Transverse colon (tissue), 4 donors: ENCODE data around the gene ACSS2.

Experiments used
- CTCF ChIP-seq, 5 experiments: fragments of 200-600 bp in 3 of 5; fragments of 450-650 bp in 2 of 5; sonication (generic) in 3 of 5; IDR thresholded peaks; 1 replicate in 2 of 5; 2 replicates in 3 of 5; pipeline ENCODE4 v1.5.1; 2016 to 2017; ENCODE audit warnings: antibody characterized with exemption in 5 of 5, inconsistent platforms in 3 of 5, mild to moderate bottlenecking in 2 of 5, moderate library complexity in 1 of 5
- POLR2AphosphoS5 ChIP-seq, 3 donors: sonication (generic); formaldehyde crosslinking; IDR thresholded peaks; one replicate each; pipeline ENCODE4 v1.6.1; 2016; ENCODE audit warnings: antibody characterized with exemption in 3 of 3

DNA sequence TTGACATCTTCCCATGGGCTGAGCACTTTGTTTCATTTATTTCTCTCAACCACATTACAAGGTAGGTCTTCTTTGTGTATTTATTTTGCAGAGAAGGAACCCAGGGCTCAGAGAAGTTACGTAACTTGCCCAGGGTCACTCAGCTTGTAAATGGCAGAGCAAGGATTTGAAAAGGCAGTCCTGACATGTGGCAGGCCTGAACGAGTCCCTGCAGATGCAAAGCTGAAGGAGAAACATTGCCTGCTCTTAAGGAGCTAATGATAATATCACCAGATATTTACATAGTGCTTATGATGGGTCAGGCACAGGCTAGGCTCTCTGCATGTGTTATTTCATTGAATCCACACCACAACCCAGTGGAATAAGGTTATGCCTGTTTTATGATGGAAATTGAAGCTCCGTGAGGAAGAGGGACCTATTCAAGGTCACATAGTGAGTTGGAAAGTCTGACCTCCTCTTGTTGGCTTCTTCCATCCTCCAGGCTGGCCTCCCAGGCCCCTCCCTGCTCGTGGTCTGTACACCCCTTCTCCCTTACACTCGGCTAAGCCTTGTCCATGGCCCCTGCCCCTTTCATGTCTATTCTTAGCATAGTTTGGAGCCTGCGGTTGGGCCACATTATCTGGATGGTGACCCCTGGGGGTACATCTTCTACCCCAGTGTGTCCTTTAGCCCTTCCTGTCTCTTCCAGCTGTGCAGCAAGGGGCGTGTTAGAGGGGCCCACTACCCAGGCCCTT, 91.8 kb downstream of the ACSS2 start:
- no peak for TF ChIP-seq CTCF (IDR thresholded peaks at IDR 0.05)
- TF ChIP-seq POLR2AphosphoS5 (IDR thresholded peaks at IDR 0.05) = no peak
